Neutrophil (primary cell): ENCODE results near the gene SHISA9.

ENCODE experiments used
- H3K27ac ChIP-seq: fragments of 200-600 bp; sonication (generic); 2 replicates; pipeline ENCODE4 v1.5.1; 2016; ENCODE audit warnings: mild to moderate bottlenecking, moderate library complexity
- H3K27me3 ChIP-seq: fragments of 200-600 bp; sonication (generic); 2 replicates; pipeline ENCODE4 v1.6.0; 2016; ENCODE audit warnings: mild to moderate bottlenecking
- H3K36me3 ChIP-seq: fragments of 200-600 bp; sonication (generic); 2 replicates; pipeline ENCODE4 v1.5.1; 2017
- H3K4me1 ChIP-seq, 2 experiments: fragments of 200-600 bp in 1 of 2; sonication (generic) in 1 of 2; 1 replicate in 1 of 2; 2 replicates in 1 of 2; pipeline versions ENCODE4 v1.5.1 to v1.6.1; 2013 to 2016; ENCODE audit warnings: low read depth in 1 of 2, low read length in 1 of 2, mild to moderate bottlenecking in 1 of 2, moderate library complexity in 1 of 2; ENCODE audit not compliant: control insufficient read depth in 1 of 2, insufficient read depth in 1 of 2
- H3K4me3 ChIP-seq, 2 experiments: fragments of 200-600 bp in 1 of 2; sonication (generic) in 1 of 2; 1 replicate in 1 of 2; 2 replicates in 1 of 2; pipeline ENCODE4 v1.5.1; 2013 to 2016; ENCODE audit warnings: low read depth in 1 of 2, low read length in 1 of 2, mild to moderate bottlenecking in 1 of 2, moderate library complexity in 1 of 2
- H3K9me3 ChIP-seq: fragments of 200-600 bp; sonication (generic); 2 replicates; pipeline ENCODE4 v1.5.1; 2016
- TF ChIP-seq, protein P1 (sequence below): fragments of 200-600 bp; sonication (generic); IDR thresholded peaks from 2 replicates; pipeline ENCODE4 v1.5.1; 2016; ENCODE audit warnings: antibody characterized with exemption

SHISA9 gene

DNA sequence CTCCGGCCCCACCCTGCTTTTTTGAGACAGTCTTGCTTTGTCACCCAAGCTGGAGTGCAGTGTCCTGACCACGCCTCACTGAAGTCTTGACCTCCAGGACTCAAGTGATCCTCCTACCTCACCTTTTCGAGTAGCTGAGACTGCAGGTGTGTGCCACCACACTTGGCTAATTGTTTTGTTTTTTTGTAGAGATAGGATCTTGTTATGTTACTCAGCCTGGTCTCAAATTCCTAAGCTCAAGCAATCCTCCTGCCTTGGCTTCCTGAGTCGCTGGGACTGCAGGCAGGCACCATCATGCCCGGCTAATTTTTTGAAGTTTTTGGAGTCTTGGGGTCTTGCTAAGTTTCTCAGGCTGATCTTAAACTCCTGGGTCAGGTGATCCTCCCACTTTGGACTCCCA, 206.7 kb downstream of the SHISA9 start:
- Histone ChIP-seq H3K27me3 (no peaks in the 10 kb centered on the region), H3K9me3 (no peaks in the 10 kb centered on the region), H3K4me1 (no peaks in the 10 kb centered on the region), H3K27ac (no peak overlapping the region), H3K36me3 (no peaks in the 10 kb centered on the region), H3K4me3 (no peak overlapping the region)
- TF ChIP-seq, protein P1, sequence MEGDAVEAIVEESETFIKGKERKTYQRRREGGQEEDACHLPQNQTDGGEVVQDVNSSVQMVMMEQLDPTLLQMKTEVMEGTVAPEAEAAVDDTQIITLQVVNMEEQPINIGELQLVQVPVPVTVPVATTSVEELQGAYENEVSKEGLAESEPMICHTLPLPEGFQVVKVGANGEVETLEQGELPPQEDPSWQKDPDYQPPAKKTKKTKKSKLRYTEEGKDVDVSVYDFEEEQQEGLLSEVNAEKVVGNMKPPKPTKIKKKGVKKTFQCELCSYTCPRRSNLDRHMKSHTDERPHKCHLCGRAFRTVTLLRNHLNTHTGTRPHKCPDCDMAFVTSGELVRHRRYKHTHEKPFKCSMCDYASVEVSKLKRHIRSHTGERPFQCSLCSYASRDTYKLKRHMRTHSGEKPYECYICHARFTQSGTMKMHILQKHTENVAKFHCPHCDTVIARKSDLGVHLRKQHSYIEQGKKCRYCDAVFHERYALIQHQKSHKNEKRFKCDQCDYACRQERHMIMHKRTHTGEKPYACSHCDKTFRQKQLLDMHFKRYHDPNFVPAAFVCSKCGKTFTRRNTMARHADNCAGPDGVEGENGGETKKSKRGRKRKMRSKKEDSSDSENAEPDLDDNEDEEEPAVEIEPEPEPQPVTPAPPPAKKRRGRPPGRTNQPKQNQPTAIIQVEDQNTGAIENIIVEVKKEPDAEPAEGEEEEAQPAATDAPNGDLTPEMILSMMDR, result no peak

DNA sequence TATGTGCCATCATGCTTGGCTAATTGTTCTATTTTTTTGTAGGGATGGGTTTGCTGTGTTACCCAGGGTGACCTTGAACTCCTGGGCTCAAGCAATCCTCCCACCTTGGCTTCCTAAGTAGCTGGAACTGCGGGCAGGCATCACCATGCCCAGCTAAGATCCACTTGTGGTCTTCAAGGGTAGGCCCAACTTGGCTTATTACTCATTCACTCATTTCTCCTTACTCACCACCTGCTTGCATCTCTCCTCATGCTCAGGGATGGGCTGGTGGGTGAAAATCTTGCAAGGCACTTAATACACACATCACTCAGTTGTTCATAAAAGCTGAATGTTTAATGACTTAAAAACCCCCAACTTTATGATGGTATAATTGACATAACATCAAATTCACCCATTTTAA, 207.8 kb downstream of the SHISA9 start:
- H3K27me3 ChIP-seq, result no peaks in the 10 kb centered on the region
- no peak overlapping the region for H3K27ac ChIP-seq
- no peaks in the 10 kb centered on the region for H3K9me3 ChIP-seq
- no peaks in the 10 kb centered on the region for H3K36me3 ChIP-seq
- TF ChIP-seq, protein P1, result no peak
- no peaks in the 10 kb centered on the region for H3K4me1 ChIP-seq
- no peak overlapping the region for H3K4me3 ChIP-seq

DNA sequence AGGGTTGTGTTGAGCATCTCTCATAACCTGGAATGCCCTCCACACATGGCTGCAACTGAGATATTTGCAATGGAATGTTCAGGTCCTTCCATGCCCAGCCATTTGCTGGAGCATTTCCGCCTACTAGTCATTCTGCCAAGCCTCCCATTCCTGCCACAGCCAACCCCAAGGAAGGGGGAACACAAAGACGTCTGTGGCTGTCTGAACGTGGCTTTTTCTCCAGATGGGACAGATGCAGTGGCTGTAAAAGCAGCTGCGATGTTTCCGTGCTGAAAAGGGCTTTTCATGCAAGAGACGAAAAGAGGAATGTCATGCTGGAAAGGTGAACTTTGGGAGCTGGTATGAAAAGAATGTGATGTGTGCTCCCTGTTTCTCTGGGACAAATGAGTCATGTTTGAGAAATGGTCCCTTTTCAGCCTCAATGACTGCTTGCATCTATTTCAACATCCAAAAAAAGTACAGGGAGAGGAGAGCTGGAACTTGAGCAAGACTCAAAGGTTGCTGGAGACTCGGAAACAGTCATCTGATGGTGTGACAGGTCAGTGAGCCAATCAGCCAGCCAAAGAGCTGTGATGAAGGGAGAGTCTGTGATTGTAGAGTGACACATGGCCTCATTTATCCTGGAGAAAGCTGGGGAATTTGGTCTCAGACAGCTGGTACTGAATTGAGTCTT, 208.9 kb downstream of the SHISA9 start:
- no peaks in the 10 kb centered on the region for H3K4me1 ChIP-seq
- H3K27me3 ChIP-seq, result no peaks in the 10 kb centered on the region
- no peak overlapping the region for H3K4me3 ChIP-seq
- TF ChIP-seq, protein P1, result no peak
- H3K27ac ChIP-seq, result no peak overlapping the region
- H3K9me3 ChIP-seq, result no peaks in the 10 kb centered on the region
- no peaks in the 10 kb centered on the region for H3K36me3 ChIP-seq

GRCh38 chr16:13111747-13112146, 210.3 kb downstream of the SHISA9 start:
- Histone ChIP-seq H3K27me3 (no peaks in the 10 kb centered on the region), H3K9me3 (no peaks in the 10 kb centered on the region), H3K4me1 (no peaks in the 10 kb centered on the region), H3K27ac (no peak overlapping the region), H3K36me3 (no peaks in the 10 kb centered on the region), H3K4me3 (no peak overlapping the region)
- TF ChIP-seq, protein P1, result no peak

GRCh38 chr16:13113741-13114140, 212.3 kb downstream of the SHISA9 start:
- Histone ChIP-seq H3K27ac (no peak overlapping the region), H3K9me3 (no peaks in the 10 kb centered on the region), H3K4me1 (no peaks in the 10 kb centered on the region), H3K27me3 (no peaks in the 10 kb centered on the region), H3K36me3 (no peaks in the 10 kb centered on the region), H3K4me3 (no peak overlapping the region)
- TF ChIP-seq, protein P1, result no peak
